Measurements from ENCODE around the gene NXPH4. TPM values are rescaled to one million over a fixed set of nuclear protein-coding genes. Genes with fewer than 3 reads are reported as not detected.

Gene NXPH4
- total RNA-seq, 1 donor from 2014 or later = not detected

GRCh38 chr12:57187222-57188089 is 29.1 kb upstream of the NXPH4 start:
- Mint-ChIP-seq H3K4me3 (ENCODE audit: unreplicated experiment) (no peak overlapping the region), H3K36me3 (ENCODE audit: low read depth, unreplicated experiment) (peaks cover 20% of the 10 kb centered on the region), H3K27me3 (ENCODE audit: unreplicated experiment) (peaks cover 31% of the 10 kb centered on the region), H3K9me3 (ENCODE audit: unreplicated experiment) (no peaks in the 10 kb centered on the region), H3K4me1 (ENCODE audit: unreplicated experiment) (peaks cover 3% of the 10 kb centered on the region), H3K27ac (ENCODE audit: unreplicated experiment) (no peak overlapping the region)
- TF ChIP-seq CTCF (IDR thresholded peaks at IDR 0.05; ENCODE audit: unreplicated experiment) = no peak
- no peak for DNase-seq (ENCODE audit: low spot score)

- TF ChIP-seq CTCF (IDR thresholded peaks at IDR 0.05; ENCODE audit: unreplicated experiment) = no peak
- Mint-ChIP-seq H3K4me1 (ENCODE audit: unreplicated experiment) (peaks cover 3% of the 10 kb centered on the region), H3K36me3 (ENCODE audit: low read depth, unreplicated experiment) (peaks cover 20% of the 10 kb centered on the region), H3K27ac (ENCODE audit: unreplicated experiment) (no peak overlapping the region), H3K4me3 (ENCODE audit: unreplicated experiment) (no peak overlapping the region), H3K9me3 (ENCODE audit: unreplicated experiment) (no peaks in the 10 kb centered on the region), H3K27me3 (ENCODE audit: unreplicated experiment) (peaks cover 34% of the 10 kb centered on the region)
- no peak for DNase-seq (ENCODE audit: low spot score)
These were observed 28.5 kb upstream of the NXPH4 start for GRCh38 chr12:57188090-57188425.

GRCh38 chr12:57190037-57190436 is 26.6 kb upstream of the NXPH4 start:
- H3K4me3 Mint-ChIP-seq (ENCODE audit: unreplicated experiment) = no peak overlapping the region
- peaks cover 3% of the 10 kb centered on the region for H3K4me1 Mint-ChIP-seq (ENCODE audit: unreplicated experiment)
- H3K27me3 Mint-ChIP-seq (ENCODE audit: unreplicated experiment) = peaks cover 30% of the 10 kb centered on the region
- TF ChIP-seq CTCF (IDR thresholded peaks at IDR 0.05; ENCODE audit: unreplicated experiment) = no peak
- no peaks in the 10 kb centered on the region for H3K9me3 Mint-ChIP-seq (ENCODE audit: unreplicated experiment)
- no peak overlapping the region for H3K27ac Mint-ChIP-seq (ENCODE audit: unreplicated experiment)
- DNase-seq (ENCODE audit: low spot score) = no peak
- peaks cover 20% of the 10 kb centered on the region for H3K36me3 Mint-ChIP-seq (ENCODE audit: low read depth, unreplicated experiment)

- H3K4me3 Mint-ChIP-seq (ENCODE audit: unreplicated experiment) = no peak overlapping the region
- no peak for DNase-seq (ENCODE audit: low spot score)
- H3K27me3 Mint-ChIP-seq (ENCODE audit: unreplicated experiment) = peaks cover 28% of the 10 kb centered on the region
- peaks cover 21% of the 10 kb centered on the region for H3K36me3 Mint-ChIP-seq (ENCODE audit: low read depth, unreplicated experiment)
- H3K4me1 Mint-ChIP-seq (ENCODE audit: unreplicated experiment) = peaks cover 3% of the 10 kb centered on the region
- no peak overlapping the region for H3K27ac Mint-ChIP-seq (ENCODE audit: unreplicated experiment)
- no peaks in the 10 kb centered on the region for H3K9me3 Mint-ChIP-seq (ENCODE audit: unreplicated experiment)
- TF ChIP-seq CTCF (IDR thresholded peaks at IDR 0.05; ENCODE audit: unreplicated experiment) = no peak
These were observed 25.8 kb upstream of the NXPH4 start for GRCh38 chr12:57190821-57191220.

GRCh38 chr12:57191410-57191809 is 25.2 kb upstream of the NXPH4 start:
- H3K36me3 Mint-ChIP-seq (ENCODE audit: low read depth, unreplicated experiment) = peaks cover 27% of the 10 kb centered on the region

More at GRCh38 chr12:57191410-57191809, 25.2 kb upstream of the NXPH4 start:
- no peak for DNase-seq (ENCODE audit: low spot score)
- Mint-ChIP-seq H3K27ac (ENCODE audit: unreplicated experiment) (no peak overlapping the region), H3K27me3 (ENCODE audit: unreplicated experiment) (peaks cover 31% of the 10 kb centered on the region), H3K4me3 (ENCODE audit: unreplicated experiment) (peak overlapping the region; percentile 23), H3K9me3 (ENCODE audit: unreplicated experiment) (no peaks in the 10 kb centered on the region), H3K4me1 (ENCODE audit: unreplicated experiment) (peaks cover 3% of the 10 kb centered on the region)
- no peak for TF ChIP-seq CTCF (IDR thresholded peaks at IDR 0.05; ENCODE audit: unreplicated experiment)

Measured in endothelial cell (in vitro differentiated cells).